SK-N-SH treated with all-trans-retinoic acid at 6 μM for 48 hours (cell line): ENCODE data around the gene ITPR2.

Experiments
- ATAC-seq: fragments of 200-7000 bp; cut with Tn5 transposase; 3 replicates; pipeline ENCODE4 v1.9.1; 2020; ENCODE audit warnings: mild to moderate bottlenecking, moderate library complexity
- ARNTL ChIP-seq: fragments of 450-650 bp; formaldehyde crosslinking; IDR thresholded peaks from 2 replicates; pipeline ENCODE4 v1.5.0; 2020; ENCODE audit warnings: low read depth, mild to moderate bottlenecking, moderate library complexity, borderline replicate concordance
- BACH2 ChIP-seq: fragments of 250-450 bp; sonication (Bioruptor Pico); IDR thresholded peaks from 2 replicates; pipeline ENCODE4 v1.9.0; 2021; ENCODE audit warnings: mild to moderate bottlenecking, borderline replicate concordance
- CSDC2 ChIP-seq: fragments of 250-450 bp; sonication (Bioruptor Pico); IDR thresholded peaks from 2 replicates; pipeline ENCODE4 v1.5.0; 2020; ENCODE audit warnings: mild to moderate bottlenecking, moderate library complexity
- ESRRG ChIP-seq: fragments of 250-450 bp; sonication (Bioruptor Pico); IDR thresholded peaks from 2 replicates; pipeline ENCODE4 v1.6.1; 2021; ENCODE audit warnings: mild to moderate bottlenecking
- GLIS3 ChIP-seq: fragments of 250-450 bp; sonication (Bioruptor Pico); IDR thresholded peaks from 2 replicates; pipeline ENCODE4 v1.5.0; 2020; ENCODE audit warnings: mild to moderate bottlenecking, moderate library complexity
- ISL1 ChIP-seq: fragments of 250-450 bp; sonication (Bioruptor Pico); IDR thresholded peaks from 2 replicates; pipeline ENCODE4 v2.1.2; 2022; ENCODE audit warnings: mild to moderate bottlenecking, moderate library complexity
- OSR1 ChIP-seq: fragments of 250-450 bp; sonication (Bioruptor Pico); IDR thresholded peaks from 2 replicates; pipeline ENCODE4 v1.8.0; 2022; ENCODE audit warnings: moderate library complexity, mild to moderate bottlenecking, inconsistent platforms
- PPARA ChIP-seq: fragments of 250-450 bp; sonication (Bioruptor Pico); IDR thresholded peaks from 2 replicates; pipeline ENCODE4 v1.5.0; 2020; ENCODE audit warnings: mild to moderate bottlenecking, borderline replicate concordance
- RARB ChIP-seq: fragments of 250-450 bp; sonication (Bioruptor Pico); IDR thresholded peaks from 2 replicates; pipeline ENCODE4 v1.8.0; 2021; ENCODE audit warnings: mild to moderate bottlenecking, moderate library complexity
- SNAI2 ChIP-seq: fragments of 250-450 bp; sonication (Bioruptor Pico); IDR thresholded peaks from 2 replicates; pipeline ENCODE4 v1.5.0; 2020; ENCODE audit warnings: mild to moderate bottlenecking, moderate library complexity
- TCF4 ChIP-seq: fragments of 250-450 bp; sonication (Bioruptor Pico); IDR thresholded peaks from 2 replicates; pipeline ENCODE4 v1.8.0; 2021; ENCODE audit warnings: mild to moderate bottlenecking, moderate library complexity, borderline replicate concordance
- TOX ChIP-seq: fragments of 250-450 bp; sonication (Bioruptor Pico); IDR thresholded peaks from 2 replicates; pipeline ENCODE4 v1.8.0; 2021; ENCODE audit warnings: mild to moderate bottlenecking, moderate library complexity, borderline replicate concordance
- ZC3H10 ChIP-seq: fragments of 250-450 bp; sonication (Bioruptor Pico); IDR thresholded peaks from 2 replicates; pipeline ENCODE4 v1.5.1; 2021; ENCODE audit warnings: mild to moderate bottlenecking, moderate library complexity
- ZFP3 ChIP-seq: fragments of 250-450 bp; sonication (Bioruptor Pico); IDR thresholded peaks from 2 replicates; pipeline ENCODE4 v1.5.0; 2020; ENCODE audit warnings: mild to moderate bottlenecking, moderate library complexity
- ZFP30 ChIP-seq: fragments of 450-650 bp; formaldehyde crosslinking; IDR thresholded peaks from 2 replicates; pipeline ENCODE4 v1.5.0; 2022; ENCODE audit warnings: mild to moderate bottlenecking, moderate library complexity
- ZNF565 ChIP-seq: fragments of 450-650 bp; formaldehyde crosslinking; conservative IDR thresholded peaks from 2 replicates; pipeline ENCODE4 v1.5.0; 2020; ENCODE audit warnings: low read depth, mild to moderate bottlenecking, moderate library complexity
- ZNF70 ChIP-seq: fragments of 450-650 bp; formaldehyde crosslinking; IDR thresholded peaks from 2 replicates; pipeline ENCODE4 v1.5.0; 2020; ENCODE audit warnings: mild to moderate bottlenecking, moderate library complexity
- ZNF8 ChIP-seq: fragments of 450-650 bp; formaldehyde crosslinking; IDR thresholded peaks from 2 replicates; pipeline ENCODE4 v1.5.0; 2020; ENCODE audit warnings: mild to moderate bottlenecking, moderate library complexity
- TF ChIP-seq, protein P1 (sequence below): fragments of 250-450 bp; sonication (Bioruptor Pico); IDR thresholded peaks from 2 replicates; pipeline ENCODE4 v1.8.0; 2021; ENCODE audit warnings: low read depth, mild to moderate bottlenecking, moderate library complexity, borderline replicate concordance
- TF ChIP-seq, protein P2 (sequence below): fragments of 250-450 bp; sonication (Bioruptor Pico); IDR thresholded peaks from 2 replicates; pipeline ENCODE4 v1.5.1; 2020; ENCODE audit warnings: low read depth, mild to moderate bottlenecking, moderate library complexity
- TF ChIP-seq, protein P3 (sequence below): fragments of 250-450 bp; sonication (Bioruptor Pico); IDR thresholded peaks from 2 replicates; pipeline ENCODE4 v1.5.0; 2020; ENCODE audit warnings: mild to moderate bottlenecking, moderate library complexity
- TF ChIP-seq, protein P4 (sequence below): fragments of 250-450 bp; sonication (Bioruptor Pico); IDR thresholded peaks from 2 replicates; pipeline ENCODE4 v1.5.1; 2021; ENCODE audit warnings: mild to moderate bottlenecking, moderate library complexity
- TF ChIP-seq, protein P5 (sequence below): fragments of 250-450 bp; sonication (Bioruptor Pico); IDR thresholded peaks from 2 replicates; pipeline ENCODE4 v1.8.0; 2020; ENCODE audit warnings: mild to moderate bottlenecking, moderate library complexity, borderline replicate concordance

The ITPR2 gene

DNA sequence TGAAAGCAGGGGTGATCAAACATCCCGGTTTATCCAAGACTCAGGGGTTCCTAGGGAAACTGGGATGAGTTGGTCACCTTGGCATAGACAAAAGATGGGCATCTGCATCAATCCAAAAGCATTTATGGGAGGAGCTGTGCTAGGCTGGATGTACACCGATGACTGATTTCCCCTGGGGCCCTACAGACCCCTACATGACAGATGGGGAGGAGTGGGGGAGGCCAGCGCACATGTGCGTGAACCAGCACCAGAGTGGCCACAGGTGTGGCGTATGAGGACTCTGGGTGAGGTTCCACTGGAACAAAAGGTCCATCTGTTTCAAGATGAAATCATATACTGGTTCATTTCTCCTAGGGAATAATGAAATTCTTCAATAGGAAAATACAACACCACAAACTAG is 210.4 kb downstream of the ITPR2 start:
- no peak for TF ChIP-seq ISL1 (CRISPR knock-in tag)
- no peak for TF ChIP-seq BACH2 (CRISPR knock-in tag)
- TF ChIP-seq TOX (CRISPR knock-in tag), result no peak
- no peak for TF ChIP-seq CSDC2 (CRISPR knock-in tag)
- no peak for TF ChIP-seq ZFP3
- no peak for TF ChIP-seq ESRRG (CRISPR knock-in tag)
- TF ChIP-seq, protein P1, sequence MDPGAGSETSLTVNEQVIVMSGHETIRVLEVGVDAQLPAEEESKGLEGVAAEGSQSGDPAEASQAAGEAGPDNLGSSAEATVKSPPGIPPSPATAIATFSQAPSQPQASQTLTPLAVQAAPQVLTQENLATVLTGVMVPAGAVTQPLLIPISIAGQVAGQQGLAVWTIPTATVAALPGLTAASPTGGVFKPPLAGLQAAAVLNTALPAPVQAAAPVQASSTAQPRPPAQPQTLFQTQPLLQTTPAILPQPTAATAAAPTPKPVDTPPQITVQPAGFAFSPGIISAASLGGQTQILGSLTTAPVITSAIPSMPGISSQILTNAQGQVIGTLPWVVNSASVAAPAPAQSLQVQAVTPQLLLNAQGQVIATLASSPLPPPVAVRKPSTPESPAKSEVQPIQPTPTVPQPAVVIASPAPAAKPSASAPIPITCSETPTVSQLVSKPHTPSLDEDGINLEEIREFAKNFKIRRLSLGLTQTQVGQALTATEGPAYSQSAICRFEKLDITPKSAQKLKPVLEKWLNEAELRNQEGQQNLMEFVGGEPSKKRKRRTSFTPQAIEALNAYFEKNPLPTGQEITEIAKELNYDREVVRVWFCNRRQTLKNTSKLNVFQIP, result no peak
- no peak for TF ChIP-seq SNAI2
- TF ChIP-seq, protein P2, sequence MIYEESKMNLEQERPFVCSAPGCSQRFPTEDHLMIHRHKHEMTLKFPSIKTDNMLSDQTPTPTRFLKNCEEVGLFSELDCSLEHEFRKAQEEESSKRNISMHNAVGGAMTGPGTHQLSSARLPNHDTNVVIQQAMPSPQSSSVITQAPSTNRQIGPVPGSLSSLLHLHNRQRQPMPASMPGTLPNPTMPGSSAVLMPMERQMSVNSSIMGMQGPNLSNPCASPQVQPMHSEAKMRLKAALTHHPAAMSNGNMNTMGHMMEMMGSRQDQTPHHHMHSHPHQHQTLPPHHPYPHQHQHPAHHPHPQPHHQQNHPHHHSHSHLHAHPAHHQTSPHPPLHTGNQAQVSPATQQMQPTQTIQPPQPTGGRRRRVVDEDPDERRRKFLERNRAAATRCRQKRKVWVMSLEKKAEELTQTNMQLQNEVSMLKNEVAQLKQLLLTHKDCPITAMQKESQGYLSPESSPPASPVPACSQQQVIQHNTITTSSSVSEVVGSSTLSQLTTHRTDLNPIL (CRISPR knock-in tag), result no peak
- no peak for TF ChIP-seq ZNF565 (CRISPR knock-in tag)
- no peak for TF ChIP-seq ARNTL (CRISPR knock-in tag)
- TF ChIP-seq, protein P3, sequence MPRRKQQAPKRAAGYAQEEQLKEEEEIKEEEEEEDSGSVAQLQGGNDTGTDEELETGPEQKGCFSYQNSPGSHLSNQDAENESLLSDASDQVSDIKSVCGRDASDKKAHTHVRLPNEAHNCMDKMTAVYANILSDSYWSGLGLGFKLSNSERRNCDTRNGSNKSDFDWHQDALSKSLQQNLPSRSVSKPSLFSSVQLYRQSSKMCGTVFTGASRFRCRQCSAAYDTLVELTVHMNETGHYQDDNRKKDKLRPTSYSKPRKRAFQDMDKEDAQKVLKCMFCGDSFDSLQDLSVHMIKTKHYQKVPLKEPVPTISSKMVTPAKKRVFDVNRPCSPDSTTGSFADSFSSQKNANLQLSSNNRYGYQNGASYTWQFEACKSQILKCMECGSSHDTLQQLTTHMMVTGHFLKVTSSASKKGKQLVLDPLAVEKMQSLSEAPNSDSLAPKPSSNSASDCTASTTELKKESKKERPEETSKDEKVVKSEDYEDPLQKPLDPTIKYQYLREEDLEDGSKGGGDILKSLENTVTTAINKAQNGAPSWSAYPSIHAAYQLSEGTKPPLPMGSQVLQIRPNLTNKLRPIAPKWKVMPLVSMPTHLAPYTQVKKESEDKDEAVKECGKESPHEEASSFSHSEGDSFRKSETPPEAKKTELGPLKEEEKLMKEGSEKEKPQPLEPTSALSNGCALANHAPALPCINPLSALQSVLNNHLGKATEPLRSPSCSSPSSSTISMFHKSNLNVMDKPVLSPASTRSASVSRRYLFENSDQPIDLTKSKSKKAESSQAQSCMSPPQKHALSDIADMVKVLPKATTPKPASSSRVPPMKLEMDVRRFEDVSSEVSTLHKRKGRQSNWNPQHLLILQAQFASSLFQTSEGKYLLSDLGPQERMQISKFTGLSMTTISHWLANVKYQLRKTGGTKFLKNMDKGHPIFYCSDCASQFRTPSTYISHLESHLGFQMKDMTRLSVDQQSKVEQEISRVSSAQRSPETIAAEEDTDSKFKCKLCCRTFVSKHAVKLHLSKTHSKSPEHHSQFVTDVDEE, result no peak
- TF ChIP-seq PPARA (CRISPR knock-in tag), result no peak
- no peak for TF ChIP-seq ZNF70 (CRISPR knock-in tag)
- no peak for TF ChIP-seq TCF4 (CRISPR knock-in tag)
- TF ChIP-seq ZNF8 (CRISPR knock-in tag), result no peak
- TF ChIP-seq OSR1 (CRISPR knock-in tag), result no peak
- TF ChIP-seq, protein P4, sequence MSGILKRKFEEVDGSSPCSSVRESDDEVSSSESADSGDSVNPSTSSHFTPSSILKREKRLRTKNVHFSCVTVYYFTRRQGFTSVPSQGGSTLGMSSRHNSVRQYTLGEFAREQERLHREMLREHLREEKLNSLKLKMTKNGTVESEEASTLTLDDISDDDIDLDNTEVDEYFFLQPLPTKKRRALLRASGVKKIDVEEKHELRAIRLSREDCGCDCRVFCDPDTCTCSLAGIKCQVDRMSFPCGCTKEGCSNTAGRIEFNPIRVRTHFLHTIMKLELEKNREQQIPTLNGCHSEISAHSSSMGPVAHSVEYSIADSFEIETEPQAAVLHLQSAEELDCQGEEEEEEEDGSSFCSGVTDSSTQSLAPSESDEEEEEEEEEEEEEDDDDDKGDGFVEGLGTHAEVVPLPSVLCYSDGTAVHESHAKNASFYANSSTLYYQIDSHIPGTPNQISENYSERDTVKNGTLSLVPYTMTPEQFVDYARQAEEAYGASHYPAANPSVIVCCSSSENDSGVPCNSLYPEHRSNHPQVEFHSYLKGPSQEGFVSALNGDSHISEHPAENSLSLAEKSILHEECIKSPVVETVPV, result no peak
- TF ChIP-seq, protein P5, sequence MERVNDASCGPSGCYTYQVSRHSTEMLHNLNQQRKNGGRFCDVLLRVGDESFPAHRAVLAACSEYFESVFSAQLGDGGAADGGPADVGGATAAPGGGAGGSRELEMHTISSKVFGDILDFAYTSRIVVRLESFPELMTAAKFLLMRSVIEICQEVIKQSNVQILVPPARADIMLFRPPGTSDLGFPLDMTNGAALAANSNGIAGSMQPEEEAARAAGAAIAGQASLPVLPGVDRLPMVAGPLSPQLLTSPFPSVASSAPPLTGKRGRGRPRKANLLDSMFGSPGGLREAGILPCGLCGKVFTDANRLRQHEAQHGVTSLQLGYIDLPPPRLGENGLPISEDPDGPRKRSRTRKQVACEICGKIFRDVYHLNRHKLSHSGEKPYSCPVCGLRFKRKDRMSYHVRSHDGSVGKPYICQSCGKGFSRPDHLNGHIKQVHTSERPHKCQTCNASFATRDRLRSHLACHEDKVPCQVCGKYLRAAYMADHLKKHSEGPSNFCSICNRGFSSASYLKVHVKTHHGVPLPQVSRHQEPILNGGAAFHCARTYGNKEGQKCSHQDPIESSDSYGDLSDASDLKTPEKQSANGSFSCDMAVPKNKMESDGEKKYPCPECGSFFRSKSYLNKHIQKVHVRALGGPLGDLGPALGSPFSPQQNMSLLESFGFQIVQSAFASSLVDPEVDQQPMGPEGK, result no peak
- ATAC-seq, result no peak

DNA sequence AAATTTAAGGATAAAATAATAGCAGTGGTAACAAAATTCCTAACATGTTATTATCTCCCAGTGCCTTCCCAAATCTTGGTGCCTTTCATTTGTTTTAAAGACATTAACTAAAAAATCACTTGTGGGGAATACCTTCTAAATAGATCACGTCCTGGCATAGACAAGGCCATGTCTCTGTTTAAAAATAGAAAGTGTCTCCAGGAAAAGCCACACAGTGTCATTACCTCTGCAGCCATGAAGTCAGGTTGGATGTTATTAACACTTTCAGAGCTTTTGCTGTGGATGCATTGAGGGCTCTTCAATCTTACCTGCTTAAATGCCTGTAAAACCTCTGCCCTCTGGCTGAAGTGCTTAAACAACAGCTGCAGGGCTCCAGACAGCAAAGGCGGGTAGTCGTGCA is 211.1 kb downstream of the ITPR2 start:
- TF ChIP-seq, protein P1, result no peak
- TF ChIP-seq PPARA (CRISPR knock-in tag) (no peak), SNAI2 (no peak), OSR1 (CRISPR knock-in tag) (no peak), TOX (CRISPR knock-in tag) (no peak), ZC3H10 (no peak), ZFP3 (no peak), GLIS3 (CRISPR knock-in tag) (no peak), ZNF565 (CRISPR knock-in tag) (no peak), ZNF8 (CRISPR knock-in tag) (no peak), CSDC2 (CRISPR knock-in tag) (no peak), RARB (no peak), ZFP30 (no peak)
- TF ChIP-seq, protein P3, result no peak
- ATAC-seq, result no peak
